ENCODE data around the gene PLA2G4C. TPM values are rescaled to one million over a fixed set of nuclear protein-coding genes. Genes with fewer than 3 reads are reported as not detected.

The PLA2G4C gene
- total RNA-seq, 2 experiments from 2014 or later, result 1.9 TPM

- no peaks in the 10 kb centered on the region for H3K9me3 ChIP-seq (ENCODE audit: control insufficient read depth in 1 of 2, insufficient read depth in 1 of 2, low read length in 2 of 2)
- peaks cover 17% of the 10 kb centered on the region for H3K4me1 Mint-ChIP-seq (ENCODE audit: low read depth)
These were observed 663 bp upstream of the PLA2G4C start for GRCh38 chr19:48111280-48111679.

GRCh38 chr19:48108997-48109782, 1.4 kb downstream of the PLA2G4C start:
- no peak overlapping the region for H3K27ac Mint-ChIP-seq
- Histone ChIP-seq H3K27ac (ENCODE audit: low read depth in 1 of 2, low read length in 2 of 2) (no peak overlapping the region), H3K4me1 (ENCODE audit: insufficient read depth, low read length) (peaks cover 21% of the 10 kb centered on the region), H3K9me3 (ENCODE audit: control insufficient read depth in 1 of 2, insufficient read depth in 1 of 2, low read length in 2 of 2) (no peaks in the 10 kb centered on the region), H3K4me3 (ENCODE audit: low read length) (no peak overlapping the region), H3K27me3 (ENCODE audit: control insufficient read depth in 1 of 2, insufficient read depth in 2 of 2, low read length in 2 of 2) (no peaks in the 10 kb centered on the region), H3K36me3 (ENCODE audit: insufficient read depth, low read length) (no peaks in the 10 kb centered on the region)
- H3K36me3 Mint-ChIP-seq (ENCODE audit: low read depth), result peaks cover 10% of the 10 kb centered on the region
- POLR2A ChIA-PET, result interaction anchor here (1.6 to 2.2 kb wide), 2 partner anchors 94 to 151 kb away, joined by 6 to 7 read pairs; no protein-coding TSS in a partner anchor
- no peaks in the 10 kb centered on the region for H3K9me3 Mint-ChIP-seq
- DNase-seq (no peak), ATAC-seq (ENCODE audit: poor library complexity) (no peak)
- TF ChIP-seq, protein P1, sequence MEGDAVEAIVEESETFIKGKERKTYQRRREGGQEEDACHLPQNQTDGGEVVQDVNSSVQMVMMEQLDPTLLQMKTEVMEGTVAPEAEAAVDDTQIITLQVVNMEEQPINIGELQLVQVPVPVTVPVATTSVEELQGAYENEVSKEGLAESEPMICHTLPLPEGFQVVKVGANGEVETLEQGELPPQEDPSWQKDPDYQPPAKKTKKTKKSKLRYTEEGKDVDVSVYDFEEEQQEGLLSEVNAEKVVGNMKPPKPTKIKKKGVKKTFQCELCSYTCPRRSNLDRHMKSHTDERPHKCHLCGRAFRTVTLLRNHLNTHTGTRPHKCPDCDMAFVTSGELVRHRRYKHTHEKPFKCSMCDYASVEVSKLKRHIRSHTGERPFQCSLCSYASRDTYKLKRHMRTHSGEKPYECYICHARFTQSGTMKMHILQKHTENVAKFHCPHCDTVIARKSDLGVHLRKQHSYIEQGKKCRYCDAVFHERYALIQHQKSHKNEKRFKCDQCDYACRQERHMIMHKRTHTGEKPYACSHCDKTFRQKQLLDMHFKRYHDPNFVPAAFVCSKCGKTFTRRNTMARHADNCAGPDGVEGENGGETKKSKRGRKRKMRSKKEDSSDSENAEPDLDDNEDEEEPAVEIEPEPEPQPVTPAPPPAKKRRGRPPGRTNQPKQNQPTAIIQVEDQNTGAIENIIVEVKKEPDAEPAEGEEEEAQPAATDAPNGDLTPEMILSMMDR (IDR thresholded peaks at IDR 0.05), result no peak
- intact Hi-C loops (cut with DNase I, micrococcal nuclease), result loop anchor here in 1 of 2 experiments (5.0 kb wide), 1 partner anchor 153 kb away; no protein-coding TSS in a partner anchor
- CTCF ChIA-PET, result interaction anchor here (1.2 kb wide), 1 partner anchor 151 kb away, joined by 4 read pairs; no protein-coding TSS in a partner anchor
- H3K4me3 Mint-ChIP-seq, result no peak overlapping the region
- no peaks in the 10 kb centered on the region for H3K27me3 Mint-ChIP-seq
- H3K4me1 Mint-ChIP-seq (ENCODE audit: low read depth), result peaks cover 17% of the 10 kb centered on the region

More at GRCh38 chr19:48111280-48111679, 663 bp upstream of the PLA2G4C start:
- intact Hi-C loops (cut with DNase I, micrococcal nuclease), result loop anchor here in 1 of 2 experiments (2.0 kb wide), 1 partner anchor 42 kb away; no protein-coding TSS in a partner anchor
- Mint-ChIP-seq H3K9me3 (no peaks in the 10 kb centered on the region), H3K4me3 (no peak overlapping the region), H3K36me3 (ENCODE audit: low read depth) (peaks cover 31% of the 10 kb centered on the region), H3K27me3 (no peaks in the 10 kb centered on the region), H3K27ac (peak overlapping the region; percentile 86)
- ChIA-PET POLR2A (interaction anchor here (1.3 to 2.2 kb wide), 5 partner anchors 8 to 146 kb away, joined by 3 to 11 read pairs (median 5); partner anchors contain the start of gene CARD8), CTCF (no interaction called here)
- H3K36me3 ChIP-seq (ENCODE audit: insufficient read depth, low read length), result no peaks in the 10 kb centered on the region
- H3K27me3 ChIP-seq (ENCODE audit: control insufficient read depth in 1 of 2, insufficient read depth in 2 of 2, low read length in 2 of 2), result no peaks in the 10 kb centered on the region
- TF ChIP-seq, protein P1 (IDR thresholded peaks at IDR 0.05), result no peak
- no peak overlapping the region for H3K4me3 ChIP-seq (ENCODE audit: low read length)
- no peak overlapping the region for H3K27ac ChIP-seq (ENCODE audit: low read depth in 1 of 2, low read length in 2 of 2)
- ATAC-seq (ENCODE audit: poor library complexity) (no peak), DNase-seq (no peak)
- H3K4me1 ChIP-seq (ENCODE audit: insufficient read depth, low read length), result peaks cover 21% of the 10 kb centered on the region

DNA sequence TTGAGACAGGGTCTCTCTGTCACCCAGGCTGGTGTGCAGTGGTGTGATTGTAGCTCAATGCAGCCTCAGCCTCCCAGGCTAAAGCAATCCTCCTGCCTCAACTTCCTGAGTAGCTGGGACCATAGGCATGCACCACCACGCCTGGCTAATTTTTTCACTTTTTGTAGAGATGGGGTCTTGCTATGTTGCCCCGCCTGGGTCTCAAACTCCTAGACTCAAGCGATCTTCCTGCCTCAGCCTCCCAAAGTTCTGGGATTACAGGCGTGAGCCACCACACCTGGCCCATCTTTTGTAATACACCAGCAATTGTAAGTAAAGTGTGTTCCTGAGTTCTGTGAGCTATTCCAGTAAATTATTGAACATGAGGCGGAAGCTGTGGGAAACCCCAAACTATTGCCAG, 6.7 kb downstream of the PLA2G4C start:
- POLR2A ChIA-PET, result no interaction called here
- H3K27ac ChIP-seq (ENCODE audit: low read depth in 1 of 2, low read length in 2 of 2), result no peak overlapping the region
- Mint-ChIP-seq H3K4me1 (ENCODE audit: low read depth) (peaks cover 7% of the 10 kb centered on the region), H3K36me3 (ENCODE audit: low read depth) (no peaks in the 10 kb centered on the region), H3K27ac (no peak overlapping the region), H3K27me3 (no peaks in the 10 kb centered on the region), H3K4me3 (no peak overlapping the region), H3K9me3 (no peaks in the 10 kb centered on the region)
- intact Hi-C loops (cut with DNase I, micrococcal nuclease), result no loop called here
- TF ChIP-seq, protein P1 (IDR thresholded peaks at IDR 0.05), result no peak
- no peaks in the 10 kb centered on the region for H3K27me3 ChIP-seq (ENCODE audit: control insufficient read depth in 1 of 2, insufficient read depth in 2 of 2, low read length in 2 of 2)
- H3K4me3 ChIP-seq (ENCODE audit: low read length), result no peak overlapping the region
- ATAC-seq (ENCODE audit: poor library complexity), result no peak
- CTCF ChIA-PET, result no interaction called here
- H3K36me3 ChIP-seq (ENCODE audit: insufficient read depth, low read length), result no peaks in the 10 kb centered on the region
- DNase-seq, result no peak
- no peaks in the 10 kb centered on the region for H3K9me3 ChIP-seq (ENCODE audit: control insufficient read depth in 1 of 2, insufficient read depth in 1 of 2, low read length in 2 of 2)
- H3K4me1 ChIP-seq (ENCODE audit: insufficient read depth, low read length), result peaks cover 6% of the 10 kb centered on the region
